A549 (cell line): ENCODE results near the gene LLPH. TPM values are rescaled to one million over a fixed set of nuclear protein-coding genes. Genes with fewer than 3 reads are reported as not detected.

ENCODE experiments used
- ATAC-seq, 2 experiments: fragments of 200-7000 bp in 1 of 2; fragments of >200 bp in 1 of 2; cut with Nextera tagmentation in 1 of 2; cut with Tn5 transposase in 1 of 2; 3 replicates each; pipeline versions ENCODE4 v1.8.0 to v1.9.1; 2018 to 2020; ENCODE audit warnings: mild to moderate bottlenecking in 1 of 2, moderate library complexity in 1 of 2
- CTCF ChIA-PET: fragments of 300-600 bp; sonication (Branson Sonifier 250); formaldehyde crosslinking; extraction: SDS; loops from one replicate; lab custom pipeline; 2021; ENCODE audit warnings: antibody characterized with exemption, inconsistent platforms; lab: Yijun Ruan, JAX
- POLR2A ChIA-PET: fragments of 350-600 bp; formaldehyde crosslinking; extraction: SDS; loops from one replicate; lab custom pipeline; 2021; ENCODE audit warnings: antibody characterized with exemption, inconsistent platforms; lab: Yijun Ruan, JAX
- DNase-seq, 2 experiments: peaks; one replicate each; pipeline versions ENCODE4 v3.0.0 to v3.0.0-alpha.2; 2011 to 2016; ENCODE audit warnings: low read depth in 1 of 2, low spot score in 1 of 2
- FAIRE-seq: peaks from 2 replicates; lab custom pipeline; 2011; peaks lifted over from hg19 to GRCh38; lab: Jason Lieb, UNC
- H3K27ac ChIP-seq, 2 experiments: fragments of >200 bp; sonication (Bioruptor Twin); formaldehyde crosslinking; 3 replicates each; pipeline ENCODE4 v1.5.1; 2016 to 2017
- H3K4me1 ChIP-seq: fragments of >200 bp; sonication (Bioruptor Twin); formaldehyde crosslinking; 3 replicates; pipeline ENCODE4 v1.6.1; 2016
- H3K4me2 ChIP-seq: fragments of >200 bp; sonication (Bioruptor Twin); formaldehyde crosslinking; 3 replicates; pipeline ENCODE4 v1.6.1; 2016
- H3K4me3 ChIP-seq: fragments of >200 bp; sonication (Bioruptor Twin); formaldehyde crosslinking; 3 replicates; pipeline ENCODE4 v1.5.1; 2016
- H3K9me3 ChIP-seq: fragments of >200 bp; sonication (Bioruptor Twin); formaldehyde crosslinking; 3 replicates; pipeline ENCODE4 v1.6.1; 2016
- ATOH8 ChIP-seq: fragments of 250-450 bp; sonication (Bioruptor Pico); IDR thresholded peaks from 2 replicates; pipeline ENCODE4 v1.5.0; 2020; ENCODE audit warnings: low read depth, mild to moderate bottlenecking, moderate library complexity
- CBX8 ChIP-seq: fragments of 200-600 bp; sonication (generic); IDR thresholded peaks from 2 replicates; pipeline ENCODE4 v1.6.1; 2016
- CEBPB ChIP-seq, 2 experiments: fragments of >200 bp in 1 of 2; sonication (Bioruptor Twin) in 1 of 2; formaldehyde crosslinking in 1 of 2; IDR thresholded peaks; 2 replicates each; pipeline ENCODE4 v1.6.1; 2012 to 2016
- CHD2 ChIP-seq: fragments of 150-350 bp; IDR thresholded peaks from 2 replicates; pipeline ENCODE4 v1.6.1; 2014; ENCODE audit warnings: low read length; ENCODE audit not compliant: partially characterized antibody
- CTCF ChIP-seq: fragments of >200 bp; sonication (Bioruptor Twin); formaldehyde crosslinking; IDR thresholded peaks from 3 replicates; pipeline ENCODE4 v1.5.1; 2016
- ESRRA ChIP-seq: fragments of 150-350 bp; IDR thresholded peaks from 2 replicates; pipeline ENCODE4 v1.6.1; 2014; ENCODE audit warnings: mild to moderate bottlenecking, low read length, borderline replicate concordance
- FOSL2 ChIP-seq, 2 experiments: fragments of 450-650 bp in 1 of 2; fragments of >200 bp in 1 of 2; sonication (Bioruptor Twin) in 1 of 2; formaldehyde crosslinking; IDR thresholded peaks; 2 replicates each; pipeline versions ENCODE4 v1.5.0 to v1.6.1; 2016 to 2020; ENCODE audit warnings: mild to moderate bottlenecking in 1 of 2, moderate library complexity in 1 of 2
- FOXS1 ChIP-seq: fragments of 250-450 bp; sonication (Bioruptor Pico); IDR thresholded peaks from 2 replicates; pipeline ENCODE4 v1.5.0; 2020; ENCODE audit warnings: mild to moderate bottlenecking, moderate library complexity
- GATA3 ChIP-seq: IDR thresholded peaks from 2 replicates; pipeline ENCODE4 v1.6.1; 2012; ENCODE audit warnings: borderline replicate concordance
- HDAC2 ChIP-seq: fragments of 200-600 bp; sonication (generic); IDR thresholded peaks from 2 replicates; pipeline ENCODE4 v1.6.1; 2016
- HES2 ChIP-seq: fragments of >200 bp; sonication (Bioruptor Twin); formaldehyde crosslinking; IDR thresholded peaks from 2 replicates; pipeline ENCODE4 v1.6.1; 2016
- HEYL ChIP-seq: fragments of 250-450 bp; sonication (Bioruptor Pico); IDR thresholded peaks from 2 replicates; pipeline ENCODE4 v1.8.0; 2021; ENCODE audit warnings: mild to moderate bottlenecking, moderate library complexity
- HMGXB4 ChIP-seq: fragments of 250-450 bp; sonication (Bioruptor Pico); IDR thresholded peaks from 2 replicates; pipeline ENCODE4 v1.5.0; 2021; ENCODE audit warnings: mild to moderate bottlenecking, moderate library complexity, borderline replicate concordance
- HOXB13 ChIP-seq: fragments of 250-450 bp; sonication (Bioruptor Pico); IDR thresholded peaks from 2 replicates; pipeline ENCODE4 v1.5.0; 2020; ENCODE audit warnings: low read depth, mild to moderate bottlenecking, moderate library complexity
- JUNB ChIP-seq: fragments of >200 bp; sonication (Bioruptor Twin); formaldehyde crosslinking; IDR thresholded peaks from 2 replicates; pipeline ENCODE4 v1.6.1; 2016
- KDM5A ChIP-seq: fragments of 200-600 bp; sonication (generic); IDR thresholded peaks from 2 replicates; pipeline ENCODE4 v1.6.1; 2016; ENCODE audit warnings: antibody characterized with exemption, mild to moderate bottlenecking
- MAZ ChIP-seq: fragments of 150-350 bp; IDR thresholded peaks from 2 replicates; pipeline ENCODE4 v1.6.1; 2014; ENCODE audit warnings: antibody characterized with exemption, low read depth, low read length, borderline replicate concordance
- NPAS2 ChIP-seq: fragments of 250-450 bp; sonication (Bioruptor Pico); IDR thresholded peaks from 2 replicates; pipeline ENCODE4 v1.8.0; 2022; ENCODE audit warnings: mild to moderate bottlenecking, moderate library complexity, borderline replicate concordance
- NR3C1 ChIP-seq: fragments of >200 bp; sonication (Bioruptor Twin); formaldehyde crosslinking; IDR thresholded peaks from 3 replicates; pipeline ENCODE4 v1.6.1; 2017
- PBX3 ChIP-seq: IDR thresholded peaks from 2 replicates; pipeline ENCODE4 v1.6.1; 2012
- PHF8 ChIP-seq: fragments of 200-600 bp; sonication (generic); IDR thresholded peaks from 2 replicates; pipeline ENCODE4 v1.6.1; 2016; ENCODE audit warnings: low read depth, mild to moderate bottlenecking, antibody characterized with exemption, moderate library complexity, borderline replicate concordance
- POLR2AphosphoS2 ChIP-seq: conservative IDR thresholded peaks from 2 replicates; pipeline ENCODE4 v1.6.1; 2012; ENCODE audit warnings: low read length, improper control_type of control experiment, inconsistent platforms
- RARB ChIP-seq: fragments of 250-450 bp; sonication (Bioruptor Pico); IDR thresholded peaks from 2 replicates; pipeline ENCODE4 v1.8.0; 2021; ENCODE audit warnings: mild to moderate bottlenecking, moderate library complexity
- SREBF2 ChIP-seq: fragments of 450-650 bp; IDR thresholded peaks from 2 replicates; pipeline ENCODE4 v1.6.1; 2014; ENCODE audit warnings: mild to moderate bottlenecking, moderate library complexity
- TFCP2L1 ChIP-seq: fragments of 250-450 bp; sonication (Bioruptor Pico); IDR thresholded peaks from 2 replicates; pipeline ENCODE4 v1.5.0; 2021; ENCODE audit warnings: mild to moderate bottlenecking
- ZC3H11A ChIP-seq: fragments of 450-650 bp; IDR thresholded peaks from 2 replicates; pipeline ENCODE4 v1.6.1; 2014; ENCODE audit warnings: antibody characterized with exemption, mild to moderate bottlenecking
- ZSCAN20 ChIP-seq: fragments of 250-450 bp; sonication (Bioruptor Pico); IDR thresholded peaks from 2 replicates; pipeline ENCODE4 v1.8.0; 2022; ENCODE audit warnings: mild to moderate bottlenecking, moderate library complexity
- WGBS: methylation state at CpG from one replicate; pipeline ENCODE4 v1.1.6; 2017; ENCODE audit errors: missing lambda C conversion rate; 5-methylcytosine and 5-hydroxymethylcytosine counted together
- polyA plus RNA-seq, 4 experiments: library from polyadenylated mRNA; depleted of rRNA in 3 of 4; stranded (reverse); fragments of >200 nt; fragmentation: RNase III in 1 of 4; extraction: RNeasy Plus Mini Kit Qiagen cat#74134 plus additional on column Dnase treatment in 1 of 4; gene quantifications; 2 replicates in 3 of 4; 3 replicates in 1 of 4; pipeline ENCODE4 v1.2.3, GENCODE V29; 2011 to 2017

Gene LLPH
- polyA plus RNA-seq, 2 of the 4 experiments (the other 2 are of a cell fraction), result 32.4 to 54.5 TPM

- no peak for TF ChIP-seq SREBF2
- TF ChIP-seq NR3C1, result no peak
- TF ChIP-seq ATOH8 (CRISPR knock-in tag), result no peak
These were observed 56.0 kb downstream of the LLPH start (continued) for GRCh38 chr12:66074561-66074960.

GRCh38 chr12:66072566-66072965 is 58.0 kb downstream of the LLPH start:
- Histone ChIP-seq H3K27ac (no peak overlapping the region), H3K9me3 (no peaks in the 10 kb centered on the region), H3K4me2 (no peak overlapping the region), H3K4me3 (no peak overlapping the region), H3K4me1 (no peaks in the 10 kb centered on the region)
- no peak for ATAC-seq
- ChIA-PET POLR2A (no interaction called here), CTCF (no interaction called here)
- no peak for DNase-seq
- TF ChIP-seq PHF8 (no peak), HEYL (CRISPR knock-in tag) (no peak), FOSL2 (IDR thresholded peaks at IDR 0.05) (no peak), FOSL2 (CRISPR knock-in tag; IDR thresholded peaks at IDR 0.05) (no peak), HMGXB4 (no peak), ZC3H11A (no peak), HOXB13 (no peak), CHD2 (no peak)
- FAIRE-seq, result no peak
- WGBS, result 68% methylated on average over 7 of the region's 7 CpGs

GRCh38 chr12:66072135-66072534 is 58.4 kb downstream of the LLPH start:
- ATAC-seq (no peak), DNase-seq (no peak), FAIRE-seq (no peak)
- H3K4me2 ChIP-seq, result no peak overlapping the region
- ChIA-PET POLR2A (no interaction called here), CTCF (no interaction called here)
- no peaks in the 10 kb centered on the region for H3K4me1 ChIP-seq
- no peak overlapping the region for H3K4me3 ChIP-seq
- no peaks in the 10 kb centered on the region for H3K9me3 ChIP-seq
- H3K27ac ChIP-seq, result no peak overlapping the region
- TF ChIP-seq POLR2AphosphoS2 (no peak), CBX8 (no peak), FOXS1 (no peak), KDM5A (no peak), TFCP2L1 (CRISPR knock-in tag) (no peak), ESRRA (no peak), ATOH8 (CRISPR knock-in tag) (no peak), HDAC2 (no peak), PBX3 (no peak), HES2 (no peak), GATA3 (no peak), PHF8 (no peak), RARB (CRISPR knock-in tag) (no peak), JUNB (no peak), HMGXB4 (no peak), CTCF (no peak), NPAS2 (CRISPR knock-in tag) (no peak), CEBPB (IDR thresholded peaks at IDR 0.05) (no peak), MAZ (no peak), ZSCAN20 (CRISPR knock-in tag) (no peak)
- 86% methylated on average over 2 of the region's 2 CpGs for WGBS
